Measurements from ENCODE around the gene ROCK1.

DNA sequence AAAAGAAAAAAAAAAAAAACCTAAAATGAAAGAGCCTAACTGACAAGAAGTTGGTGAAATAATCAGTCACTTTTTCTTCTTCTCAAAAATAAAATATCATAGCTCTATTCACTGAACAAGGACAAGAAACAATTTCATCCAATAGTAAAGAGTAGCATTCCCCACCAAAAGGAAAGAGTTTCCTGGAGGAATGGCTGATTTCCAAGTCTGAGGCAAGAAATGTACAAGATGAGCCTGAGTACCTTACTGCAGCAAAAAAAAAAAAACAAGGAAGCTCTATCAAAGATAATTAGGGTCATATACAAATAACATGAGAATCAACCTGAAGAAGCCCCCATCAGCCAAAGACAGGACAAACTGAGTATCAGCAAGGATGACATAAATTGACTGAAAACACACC is 11.5 kb downstream of the ROCK1 start:
- TF ChIP-seq CTCF (IDR thresholded peaks at IDR 0.05) (no peak), POLR2A (IDR thresholded peaks at IDR 0.05) (no peak)
